KOPT-K1 (cell line): ENCODE data around the gene IL20.

Experiments used
- H3K27ac ChIP-seq: fragments of 200-600 bp; sonication (generic); 2 replicates; pipeline ENCODE4 v1.5.1; 2016; ENCODE audit warnings: antibody characterized with exemption, mild to moderate bottlenecking, low read depth, low read length; ENCODE audit not compliant: poor library complexity, severe bottlenecking
- H3K36me3 ChIP-seq: fragments of 200-600 bp; sonication (generic); 2 replicates; pipeline ENCODE4 v1.5.1; 2017; ENCODE audit warnings: antibody characterized with exemption, mild to moderate bottlenecking, low read length, moderate library complexity; ENCODE audit not compliant: insufficient read depth
- H3K9me3 ChIP-seq: fragments of 200-600 bp; sonication (generic); 2 replicates; pipeline ENCODE4 v1.5.1; 2017; ENCODE audit warnings: antibody characterized with exemption, low read length, mild to moderate bottlenecking; ENCODE audit not compliant: insufficient read depth, poor library complexity, severe bottlenecking

IL20 gene

GRCh38 chr1:206898089-206898914 is 32.9 kb downstream of the IL20 start:
- no peak overlapping the region for H3K27ac ChIP-seq
- H3K9me3 ChIP-seq: no peaks in the 10 kb centered on the region
- no peaks in the 10 kb centered on the region for H3K36me3 ChIP-seq

- H3K36me3 ChIP-seq: no peaks in the 10 kb centered on the region
- no peak overlapping the region for H3K27ac ChIP-seq
- no peaks in the 10 kb centered on the region for H3K9me3 ChIP-seq
Measured at GRCh38 chr1:206898915-206899431, 33.5 kb downstream of the IL20 start.

GRCh38 chr1:206899717-206900116 is 34.3 kb downstream of the IL20 start:
- Histone ChIP-seq H3K27ac (no peak overlapping the region), H3K36me3 (no peaks in the 10 kb centered on the region), H3K9me3 (no peaks in the 10 kb centered on the region)

- Histone ChIP-seq H3K27ac (no peak overlapping the region), H3K36me3 (no peaks in the 10 kb centered on the region), H3K9me3 (no peaks in the 10 kb centered on the region)
Measured at GRCh38 chr1:206900149-206900548, 34.7 kb downstream of the IL20 start.

- no peaks in the 10 kb centered on the region for H3K36me3 ChIP-seq
- no peak overlapping the region for H3K27ac ChIP-seq
- H3K9me3 ChIP-seq: no peaks in the 10 kb centered on the region
Measured at GRCh38 chr1:206901944-206902343, 36.5 kb downstream of the IL20 start.

- no peaks in the 10 kb centered on the region for H3K36me3 ChIP-seq
- no peak overlapping the region for H3K27ac ChIP-seq
Measured at GRCh38 chr1:206902702-206903101, 37.3 kb downstream of the IL20 start.

GRCh38 chr1:206903687-206904086 is 38.3 kb downstream of the IL20 start:
- H3K9me3 ChIP-seq: no peaks in the 10 kb centered on the region
- no peak overlapping the region for H3K27ac ChIP-seq
- H3K36me3 ChIP-seq: no peaks in the 10 kb centered on the region

More at GRCh38 chr1:206902702-206903101, 37.3 kb downstream of the IL20 start:
- H3K9me3 ChIP-seq: no peaks in the 10 kb centered on the region

- Histone ChIP-seq H3K27ac (no peak overlapping the region), H3K9me3 (no peaks in the 10 kb centered on the region), H3K36me3 (no peaks in the 10 kb centered on the region)
Measured at GRCh38 chr1:206904423-206905142, 39.2 kb downstream of the IL20 start.

- H3K27ac ChIP-seq: no peak overlapping the region
- no peaks in the 10 kb centered on the region for H3K36me3 ChIP-seq
- H3K9me3 ChIP-seq: no peaks in the 10 kb centered on the region
Measured at GRCh38 chr1:206905295-206906164, 40.1 kb downstream of the IL20 start.

- H3K27ac ChIP-seq: no peak overlapping the region
- H3K9me3 ChIP-seq: no peaks in the 10 kb centered on the region
- no peaks in the 10 kb centered on the region for H3K36me3 ChIP-seq
Measured at GRCh38 chr1:206907304-206907991, 42.0 kb downstream of the IL20 start.

GRCh38 chr1:206908038-206908437 is 42.6 kb downstream of the IL20 start:
- Histone ChIP-seq H3K9me3 (no peaks in the 10 kb centered on the region), H3K27ac (no peak overlapping the region), H3K36me3 (no peaks in the 10 kb centered on the region)

GRCh38 chr1:206909161-206909882 is 43.9 kb downstream of the IL20 start:
- H3K27ac ChIP-seq: no peak overlapping the region
- no peaks in the 10 kb centered on the region for H3K9me3 ChIP-seq
- H3K36me3 ChIP-seq: no peaks in the 10 kb centered on the region

GRCh38 chr1:206909883-206910318 is 44.5 kb downstream of the IL20 start:
- Histone ChIP-seq H3K9me3 (no peaks in the 10 kb centered on the region), H3K36me3 (no peaks in the 10 kb centered on the region), H3K27ac (no peak overlapping the region)
